PC-3 (cell line): ENCODE data around the gene PARM1.

Source experiments
- EZH2 ChIP-seq: fragments of 300-600 bp; sonication (generic); IDR thresholded peaks from one replicate; pipeline ENCODE4 v1.6.1; 2017; ENCODE audit warnings: antibody characterized with exemption, mild to moderate bottlenecking, low read length; ENCODE audit not compliant: unreplicated experiment
- EZH2phosphoT487 ChIP-seq: fragments of 300-600 bp; sonication (generic); IDR thresholded peaks from 2 replicates; pipeline ENCODE4 v1.6.1; 2018; ENCODE audit warnings: mild to moderate bottlenecking, antibody characterized with exemption, low read length, borderline replicate concordance
- TF ChIP-seq, protein P1 (sequence below): fragments of 300-600 bp; sonication (generic); conservative IDR thresholded peaks from 2 replicates; pipeline ENCODE4 v1.5.1; 2017; ENCODE audit warnings: antibody characterized with exemption, low read depth, mild to moderate bottlenecking, low read length

- TF ChIP-seq, protein P1, sequence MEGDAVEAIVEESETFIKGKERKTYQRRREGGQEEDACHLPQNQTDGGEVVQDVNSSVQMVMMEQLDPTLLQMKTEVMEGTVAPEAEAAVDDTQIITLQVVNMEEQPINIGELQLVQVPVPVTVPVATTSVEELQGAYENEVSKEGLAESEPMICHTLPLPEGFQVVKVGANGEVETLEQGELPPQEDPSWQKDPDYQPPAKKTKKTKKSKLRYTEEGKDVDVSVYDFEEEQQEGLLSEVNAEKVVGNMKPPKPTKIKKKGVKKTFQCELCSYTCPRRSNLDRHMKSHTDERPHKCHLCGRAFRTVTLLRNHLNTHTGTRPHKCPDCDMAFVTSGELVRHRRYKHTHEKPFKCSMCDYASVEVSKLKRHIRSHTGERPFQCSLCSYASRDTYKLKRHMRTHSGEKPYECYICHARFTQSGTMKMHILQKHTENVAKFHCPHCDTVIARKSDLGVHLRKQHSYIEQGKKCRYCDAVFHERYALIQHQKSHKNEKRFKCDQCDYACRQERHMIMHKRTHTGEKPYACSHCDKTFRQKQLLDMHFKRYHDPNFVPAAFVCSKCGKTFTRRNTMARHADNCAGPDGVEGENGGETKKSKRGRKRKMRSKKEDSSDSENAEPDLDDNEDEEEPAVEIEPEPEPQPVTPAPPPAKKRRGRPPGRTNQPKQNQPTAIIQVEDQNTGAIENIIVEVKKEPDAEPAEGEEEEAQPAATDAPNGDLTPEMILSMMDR: no peak
- no peak for TF ChIP-seq EZH2
- no peak for TF ChIP-seq EZH2phosphoT487
Measured at GRCh38 chr4:74921490-74921889, 11.4 kb upstream of the PARM1 start.
